HL-60 (cell line): ENCODE measurements around the gene ITIH5.

Source experiments
- POLR2AphosphoS5 ChIP-seq: IDR thresholded peaks from 2 replicates; pipeline ENCODE4 v1.6.1; 2012; ENCODE audit warnings: low read depth
- TF ChIP-seq, protein P1 (sequence below): IDR thresholded peaks from one replicate; pipeline ENCODE4 v1.5.1; 2011; ENCODE audit warnings: low read length, control low read depth, inconsistent platforms; ENCODE audit not compliant: insufficient read depth
- TF ChIP-seq, protein P2 (sequence below): IDR thresholded peaks from 2 replicates; pipeline ENCODE4 v1.6.1; 2012; ENCODE audit warnings: low read depth; ENCODE audit not compliant: insufficient replicate concordance

DNA sequence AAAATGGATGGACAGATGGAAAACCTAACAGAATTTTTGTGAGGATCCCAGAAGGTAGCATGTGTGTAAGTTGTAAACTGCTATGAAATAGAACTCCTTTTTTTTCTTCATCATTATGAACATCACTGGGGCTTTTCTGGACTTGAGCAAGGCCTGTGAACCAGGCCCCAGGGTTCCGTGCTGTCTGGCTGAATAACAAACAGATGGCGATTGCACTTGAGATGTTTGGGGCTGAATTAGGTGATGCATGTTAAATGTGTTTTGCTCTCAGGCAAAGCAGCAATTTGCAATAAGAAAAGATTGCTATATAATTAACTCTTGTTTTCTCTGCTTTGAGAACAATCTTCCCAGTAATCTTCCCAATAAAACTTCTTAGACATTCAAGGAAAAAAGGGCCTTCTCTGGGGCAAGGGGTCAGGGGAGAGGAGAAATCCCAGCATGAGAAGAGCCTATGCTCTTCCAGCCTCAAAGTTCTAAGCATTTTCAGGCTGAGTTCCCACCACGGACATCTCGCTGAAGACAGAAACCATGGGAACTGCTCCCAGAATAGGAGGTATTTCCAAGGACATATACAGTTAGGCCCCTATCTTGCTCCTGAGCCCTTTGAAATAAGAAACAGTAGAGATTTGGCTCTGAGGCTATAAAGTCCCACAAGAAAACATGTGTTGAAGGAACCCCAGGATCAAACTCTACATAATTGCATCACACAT, 98.7 kb downstream of the ITIH5 start:
- TF ChIP-seq POLR2AphosphoS5: no peak
- TF ChIP-seq, protein P1, sequence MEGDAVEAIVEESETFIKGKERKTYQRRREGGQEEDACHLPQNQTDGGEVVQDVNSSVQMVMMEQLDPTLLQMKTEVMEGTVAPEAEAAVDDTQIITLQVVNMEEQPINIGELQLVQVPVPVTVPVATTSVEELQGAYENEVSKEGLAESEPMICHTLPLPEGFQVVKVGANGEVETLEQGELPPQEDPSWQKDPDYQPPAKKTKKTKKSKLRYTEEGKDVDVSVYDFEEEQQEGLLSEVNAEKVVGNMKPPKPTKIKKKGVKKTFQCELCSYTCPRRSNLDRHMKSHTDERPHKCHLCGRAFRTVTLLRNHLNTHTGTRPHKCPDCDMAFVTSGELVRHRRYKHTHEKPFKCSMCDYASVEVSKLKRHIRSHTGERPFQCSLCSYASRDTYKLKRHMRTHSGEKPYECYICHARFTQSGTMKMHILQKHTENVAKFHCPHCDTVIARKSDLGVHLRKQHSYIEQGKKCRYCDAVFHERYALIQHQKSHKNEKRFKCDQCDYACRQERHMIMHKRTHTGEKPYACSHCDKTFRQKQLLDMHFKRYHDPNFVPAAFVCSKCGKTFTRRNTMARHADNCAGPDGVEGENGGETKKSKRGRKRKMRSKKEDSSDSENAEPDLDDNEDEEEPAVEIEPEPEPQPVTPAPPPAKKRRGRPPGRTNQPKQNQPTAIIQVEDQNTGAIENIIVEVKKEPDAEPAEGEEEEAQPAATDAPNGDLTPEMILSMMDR: no peak
- TF ChIP-seq, protein P2, sequence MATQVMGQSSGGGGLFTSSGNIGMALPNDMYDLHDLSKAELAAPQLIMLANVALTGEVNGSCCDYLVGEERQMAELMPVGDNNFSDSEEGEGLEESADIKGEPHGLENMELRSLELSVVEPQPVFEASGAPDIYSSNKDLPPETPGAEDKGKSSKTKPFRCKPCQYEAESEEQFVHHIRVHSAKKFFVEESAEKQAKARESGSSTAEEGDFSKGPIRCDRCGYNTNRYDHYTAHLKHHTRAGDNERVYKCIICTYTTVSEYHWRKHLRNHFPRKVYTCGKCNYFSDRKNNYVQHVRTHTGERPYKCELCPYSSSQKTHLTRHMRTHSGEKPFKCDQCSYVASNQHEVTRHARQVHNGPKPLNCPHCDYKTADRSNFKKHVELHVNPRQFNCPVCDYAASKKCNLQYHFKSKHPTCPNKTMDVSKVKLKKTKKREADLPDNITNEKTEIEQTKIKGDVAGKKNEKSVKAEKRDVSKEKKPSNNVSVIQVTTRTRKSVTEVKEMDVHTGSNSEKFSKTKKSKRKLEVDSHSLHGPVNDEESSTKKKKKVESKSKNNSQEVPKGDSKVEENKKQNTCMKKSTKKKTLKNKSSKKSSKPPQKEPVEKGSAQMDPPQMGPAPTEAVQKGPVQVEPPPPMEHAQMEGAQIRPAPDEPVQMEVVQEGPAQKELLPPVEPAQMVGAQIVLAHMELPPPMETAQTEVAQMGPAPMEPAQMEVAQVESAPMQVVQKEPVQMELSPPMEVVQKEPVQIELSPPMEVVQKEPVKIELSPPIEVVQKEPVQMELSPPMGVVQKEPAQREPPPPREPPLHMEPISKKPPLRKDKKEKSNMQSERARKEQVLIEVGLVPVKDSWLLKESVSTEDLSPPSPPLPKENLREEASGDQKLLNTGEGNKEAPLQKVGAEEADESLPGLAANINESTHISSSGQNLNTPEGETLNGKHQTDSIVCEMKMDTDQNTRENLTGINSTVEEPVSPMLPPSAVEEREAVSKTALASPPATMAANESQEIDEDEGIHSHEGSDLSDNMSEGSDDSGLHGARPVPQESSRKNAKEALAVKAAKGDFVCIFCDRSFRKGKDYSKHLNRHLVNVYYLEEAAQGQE: no peak
